ENCODE data around the gene FBXO48.

- peak; percentile 22 to 37 for TF ChIP-seq CTCF (conservative IDR thresholded peaks at IDR 0.05 in 1 of 2, IDR thresholded peaks at IDR 0.05 in 1 of 2; ENCODE audit: low read depth in 1 of 2, low read length in 2 of 2)
- no peak for TF ChIP-seq EZH2 (IDR thresholded peaks at IDR 0.05; ENCODE audit: low read length, missing control alignments)
Observed at GRCh38 chr2:68466361-68466777, 725 bp downstream of the FBXO48 start.

All from fibroblast of lung (primary cell).